ENCODE measurements around the gene SLC28A1.
"Not testable (repeated sequence)": the region's sequence is repeated elsewhere in the genome, so short reads cannot be mapped to it uniquely, and the experiment has no call there.

SLC28A1 gene

DNA sequence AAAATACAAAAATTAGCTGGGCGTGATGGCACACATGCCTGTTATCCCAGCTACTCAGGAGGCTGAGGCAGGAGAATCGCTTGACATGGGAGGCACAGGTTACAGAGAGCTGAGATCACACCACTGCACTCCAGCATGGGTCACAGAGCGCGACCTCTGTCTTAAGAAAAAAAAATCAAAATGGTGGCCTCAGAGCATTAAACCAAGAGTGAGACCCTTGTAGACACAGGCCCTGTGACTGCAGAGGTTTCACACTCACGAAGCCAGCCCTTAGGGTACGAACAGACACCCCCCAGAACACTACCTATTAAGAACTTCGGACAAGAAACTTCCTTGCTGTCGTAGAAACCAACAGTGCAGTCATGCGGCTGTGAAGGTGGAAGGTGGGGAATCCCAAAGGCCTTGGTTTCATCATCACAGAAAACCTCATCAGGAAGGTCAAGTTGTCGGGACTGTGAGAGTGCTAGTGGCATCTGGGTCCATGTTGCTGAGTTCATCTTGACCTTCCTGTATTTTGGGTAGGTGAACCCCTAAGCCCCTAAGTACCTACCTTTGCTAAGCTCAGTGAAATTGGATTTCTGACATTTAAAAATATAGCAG lies 92.4 kb downstream of the SLC28A1 start:
- no peak for DNase-seq

DNA sequence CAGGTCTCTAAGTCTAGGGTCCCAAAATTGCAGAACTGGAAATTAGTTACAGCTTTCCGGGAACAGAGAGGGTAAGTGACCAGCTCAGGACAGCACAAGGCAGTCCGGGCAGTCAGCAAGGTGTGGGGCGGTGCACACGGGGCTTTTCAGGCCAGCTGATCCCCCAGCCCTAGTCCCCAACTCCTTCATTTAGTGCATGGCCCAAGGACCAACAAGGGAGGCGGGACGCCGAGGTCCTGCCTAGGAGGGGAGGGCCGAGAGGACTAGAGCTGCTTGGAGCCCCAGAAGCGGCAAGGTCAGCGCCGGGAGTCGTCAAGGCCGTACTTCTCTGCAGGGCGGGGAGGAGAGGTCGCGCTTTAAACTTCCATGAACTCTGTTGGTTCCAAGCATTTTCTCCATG lies 95.2 kb downstream of the SLC28A1 start:
- DNase-seq = no peak

DNA sequence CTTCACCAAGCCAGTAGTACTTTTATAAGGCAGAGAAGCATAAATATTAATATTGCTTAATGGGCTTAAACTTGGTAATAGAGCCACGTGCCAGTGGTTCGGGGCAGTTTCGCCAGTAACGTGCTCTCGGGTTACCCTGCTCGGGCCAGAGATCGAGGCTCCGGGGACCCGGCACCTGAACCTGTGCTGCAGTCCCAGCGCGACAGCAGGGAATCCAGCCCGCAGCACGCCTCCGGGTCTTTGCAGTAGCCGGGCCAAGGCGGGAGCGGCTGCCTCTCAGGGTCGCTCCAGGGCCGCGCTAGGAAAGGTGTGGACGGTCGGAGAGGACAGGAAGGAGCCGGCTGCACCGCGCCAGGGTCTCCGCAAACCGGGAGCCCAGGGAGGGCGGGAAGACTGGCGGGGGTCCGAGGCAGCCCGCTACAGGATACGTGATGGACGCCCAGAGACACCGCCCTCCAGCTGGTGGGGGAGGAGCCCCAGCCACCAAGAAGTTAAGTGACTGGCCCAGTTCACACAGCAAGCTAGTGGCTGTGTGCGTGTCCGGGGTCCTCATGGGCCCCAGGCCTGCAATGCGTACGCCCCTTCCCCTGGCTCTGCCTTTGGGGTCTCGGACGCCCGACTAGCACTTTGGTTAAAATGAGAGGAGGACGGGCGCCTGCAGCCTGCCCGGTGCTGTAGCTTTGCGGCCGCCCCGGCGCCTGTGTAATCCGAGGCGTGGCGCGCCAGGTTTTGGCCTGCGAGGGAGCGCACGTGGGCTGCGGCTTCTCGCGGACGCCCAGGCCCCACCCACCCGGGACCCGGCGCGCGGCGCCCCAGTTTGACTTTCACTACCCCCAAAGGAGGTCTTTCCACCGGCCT lies 96.0 kb downstream of the SLC28A1 start:
- DNase-seq = peak; percentile 87

DNA sequence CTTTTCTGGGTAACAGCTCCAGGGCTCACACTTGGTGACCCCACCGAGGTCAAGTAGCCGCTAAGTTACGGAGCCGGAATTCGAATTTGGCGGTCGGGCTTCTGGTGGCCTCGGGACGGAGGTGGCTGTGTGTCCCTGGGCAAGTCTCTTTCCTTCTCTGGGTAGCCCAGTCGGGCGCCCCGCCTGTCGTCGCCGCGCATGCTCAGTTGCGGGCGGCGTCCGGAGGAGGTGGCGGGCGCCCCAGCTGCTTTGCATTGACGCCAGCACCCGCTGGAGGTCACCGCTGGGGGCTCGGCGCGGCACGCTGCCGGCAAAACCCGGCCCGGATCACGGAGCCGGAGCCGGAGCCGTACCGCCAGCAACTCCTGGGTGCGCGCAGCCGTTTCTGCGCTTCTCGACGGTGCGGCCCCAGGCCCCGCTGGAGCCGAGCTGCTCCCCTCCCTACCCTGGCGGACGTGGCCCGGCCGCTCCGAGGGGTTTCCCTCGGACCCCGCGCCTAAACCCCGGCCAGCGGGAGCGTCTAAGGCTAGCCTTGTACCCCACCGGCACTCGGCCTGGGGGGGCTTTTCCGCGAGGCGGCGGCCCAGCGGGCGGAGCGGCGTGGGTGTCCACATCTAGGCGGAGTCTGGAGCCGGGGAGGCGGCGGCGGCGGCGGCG lies 96.7 kb downstream of the SLC28A1 start:
- DNase-seq = peak; percentile 97

DNA sequence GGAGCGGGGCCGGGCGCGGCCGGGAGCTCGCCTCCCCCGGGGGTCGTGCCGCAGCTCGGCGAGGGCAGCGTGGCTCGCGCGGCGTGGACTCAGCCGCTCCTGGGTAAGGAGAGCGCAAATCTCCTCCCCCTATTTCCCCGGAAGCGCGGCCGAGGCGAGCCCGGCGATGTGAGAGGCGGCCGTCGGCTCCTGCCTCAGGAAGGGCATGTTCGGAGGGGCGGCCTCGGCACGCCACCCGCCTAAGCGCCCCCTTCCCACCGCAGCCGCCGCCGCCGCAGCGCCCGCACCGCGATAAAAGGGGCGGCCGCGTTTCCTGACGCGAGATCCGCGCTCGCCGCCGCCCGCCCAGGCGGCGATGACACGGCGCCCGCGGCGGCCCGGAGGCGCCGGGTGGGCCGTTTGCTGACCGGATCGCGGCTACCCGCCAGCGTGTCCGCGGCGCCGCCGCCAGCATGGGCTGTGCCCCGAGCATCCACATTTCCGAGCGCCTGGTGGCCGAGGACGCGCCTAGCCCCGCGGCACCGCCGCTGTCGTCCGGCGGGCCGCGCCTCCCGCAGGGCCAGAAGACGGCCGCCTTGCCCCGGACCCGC lies 97.3 kb downstream of the SLC28A1 start, which contains the start of gene PDE8A:
TSS of gene PDE8A (plus strand) at position 146 of the 590 bp plus-strand sequence. CDS start at position 453, 307 bp downstream.
- peak; percentile 44 for DNase-seq

DNA sequence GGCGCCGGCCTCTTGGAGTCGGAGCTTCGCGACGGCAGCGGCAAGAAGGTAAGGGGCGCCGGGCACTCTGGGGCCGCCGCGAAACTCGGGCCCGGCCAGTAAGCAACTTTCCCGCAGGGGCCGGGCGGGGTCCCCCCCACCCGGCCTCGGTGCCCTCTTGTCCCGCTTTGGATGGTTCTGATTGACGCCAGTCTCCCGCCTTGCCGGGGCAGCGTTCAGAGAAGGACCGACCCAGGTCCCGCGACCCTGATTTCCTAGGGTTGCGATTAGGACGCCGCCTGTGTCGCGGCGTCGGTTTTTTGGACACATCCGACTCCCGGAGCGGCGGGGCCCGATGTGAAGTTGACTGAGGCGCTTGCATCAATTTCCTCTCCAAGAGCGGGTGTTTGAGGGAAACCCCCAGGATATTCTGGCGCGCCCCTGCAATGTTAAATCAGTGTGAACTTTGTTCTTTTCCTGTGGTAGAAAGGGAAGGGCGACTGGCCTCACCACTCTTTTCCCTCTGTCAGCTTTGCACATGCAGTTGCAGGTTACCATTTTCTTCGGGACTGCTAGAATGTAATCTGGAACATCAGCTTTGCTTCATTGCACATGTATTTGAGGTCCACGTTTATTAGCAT lies 97.9 kb downstream of the SLC28A1 start:
- DNase-seq = peak; percentile 41

DNA sequence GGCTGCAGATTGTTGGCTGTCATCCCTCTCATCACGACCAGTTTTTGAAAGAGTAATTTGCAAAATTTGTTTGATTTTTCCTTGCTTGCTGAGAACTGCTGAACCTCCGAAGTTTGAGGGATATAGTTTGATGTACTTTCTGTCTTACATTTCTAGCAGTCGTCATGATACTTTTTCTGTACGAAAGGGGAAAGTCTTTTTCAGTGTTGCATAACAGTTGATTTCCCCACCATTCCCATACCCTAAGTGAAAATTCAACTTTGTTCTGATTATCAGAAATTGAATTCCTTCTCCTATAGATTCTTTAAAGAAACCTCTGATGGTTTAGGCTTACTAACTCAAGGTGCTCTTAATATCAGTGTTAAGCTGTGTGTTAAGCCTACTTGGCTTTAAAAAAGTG lies 98.8 kb downstream of the SLC28A1 start:
- no peak for DNase-seq

DNA sequence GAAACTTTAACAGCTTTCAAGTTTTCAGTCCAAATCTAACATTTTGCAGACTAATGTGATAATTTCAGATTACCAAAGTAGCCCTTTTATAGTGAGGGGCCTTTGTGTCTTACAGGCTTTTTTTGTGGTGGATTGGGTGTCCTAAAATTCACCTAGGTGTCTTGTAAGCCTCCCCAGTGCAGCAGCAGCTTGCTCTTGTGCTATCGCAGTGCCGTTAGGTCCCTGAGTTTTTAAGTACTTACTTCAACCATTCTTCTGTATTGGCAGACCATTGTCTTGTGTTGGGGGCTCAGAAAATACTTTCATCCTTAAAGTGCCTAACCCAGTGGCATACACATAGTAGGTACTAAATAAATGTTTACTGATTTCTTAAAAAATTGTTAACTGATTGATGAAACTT lies 99.2 kb downstream of the SLC28A1 start:
- no peak for DNase-seq

DNA sequence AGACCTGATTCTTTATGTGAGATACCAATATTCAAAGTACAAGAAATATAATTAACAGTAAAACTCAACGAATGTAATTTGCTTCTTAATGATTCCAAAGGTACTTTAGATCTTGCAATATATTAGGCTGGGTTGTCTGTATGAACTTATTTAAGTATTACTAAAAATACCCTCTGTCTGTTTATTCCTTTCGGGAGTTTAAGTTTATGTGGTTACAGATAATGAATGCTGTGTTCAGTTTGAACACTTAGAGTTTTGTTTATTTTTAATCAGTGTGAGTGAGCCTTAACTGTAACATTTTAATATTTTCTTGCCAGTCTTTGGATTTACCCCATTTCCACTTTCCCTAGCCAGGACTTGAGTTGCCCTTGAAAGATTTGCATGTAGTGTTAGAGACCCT lies 100.7 kb downstream of the SLC28A1 start:
- no peak for DNase-seq

DNA sequence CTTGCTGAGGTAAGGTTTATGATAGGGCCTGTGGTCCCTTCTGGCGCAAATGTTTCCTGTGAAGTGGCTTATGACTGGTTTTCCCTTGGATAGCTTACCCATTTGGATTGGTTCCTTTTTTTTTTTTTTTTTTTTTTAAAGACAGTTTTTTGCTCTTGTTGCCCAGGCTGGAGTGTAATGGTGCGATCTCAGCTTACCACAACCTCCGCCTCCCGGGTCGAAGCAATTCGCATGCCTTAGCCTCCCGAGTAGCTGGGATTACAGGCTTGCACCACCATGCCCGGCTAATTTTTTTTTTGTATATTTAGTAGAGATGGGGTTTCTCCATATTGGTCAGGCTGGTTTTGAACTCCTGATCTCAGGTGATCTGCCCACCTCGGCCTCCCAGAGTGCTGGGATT lies 102.9 kb downstream of the SLC28A1 start:
- DNase-seq = not testable (repeated sequence)

DNA sequence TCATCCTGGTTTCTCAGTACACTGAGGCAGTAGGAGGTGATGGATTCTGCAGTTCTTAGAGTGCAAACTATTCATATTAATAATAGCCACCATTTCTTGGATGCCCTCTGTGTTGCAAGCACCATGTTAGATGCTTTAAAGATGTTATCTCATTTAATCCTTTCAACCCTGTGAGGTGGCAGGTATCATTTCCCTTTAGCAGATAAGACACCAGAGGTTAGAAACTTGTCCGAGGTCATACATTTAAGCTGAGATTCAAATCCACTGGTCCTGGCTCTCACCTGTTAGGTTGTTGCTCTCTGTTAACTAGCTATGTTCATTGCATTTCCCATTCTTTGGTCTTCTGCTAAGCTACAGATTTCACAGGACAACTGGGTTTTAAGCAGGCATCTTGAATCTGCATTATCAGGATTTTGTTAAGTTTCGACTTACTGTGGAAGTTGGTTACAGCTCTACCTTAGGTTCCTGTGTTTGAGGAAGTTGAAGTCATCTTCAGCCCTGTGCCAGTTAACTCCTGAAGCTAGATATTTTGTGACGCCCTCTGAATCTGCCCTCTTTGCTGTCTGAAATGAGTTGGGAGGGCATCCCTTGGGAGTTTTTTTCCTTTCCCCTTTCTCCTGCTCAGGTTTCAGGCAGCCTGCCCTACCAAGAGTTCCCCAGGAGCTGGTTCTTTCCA lies 103.6 kb downstream of the SLC28A1 start:
- DNase-seq = no peak

DNA sequence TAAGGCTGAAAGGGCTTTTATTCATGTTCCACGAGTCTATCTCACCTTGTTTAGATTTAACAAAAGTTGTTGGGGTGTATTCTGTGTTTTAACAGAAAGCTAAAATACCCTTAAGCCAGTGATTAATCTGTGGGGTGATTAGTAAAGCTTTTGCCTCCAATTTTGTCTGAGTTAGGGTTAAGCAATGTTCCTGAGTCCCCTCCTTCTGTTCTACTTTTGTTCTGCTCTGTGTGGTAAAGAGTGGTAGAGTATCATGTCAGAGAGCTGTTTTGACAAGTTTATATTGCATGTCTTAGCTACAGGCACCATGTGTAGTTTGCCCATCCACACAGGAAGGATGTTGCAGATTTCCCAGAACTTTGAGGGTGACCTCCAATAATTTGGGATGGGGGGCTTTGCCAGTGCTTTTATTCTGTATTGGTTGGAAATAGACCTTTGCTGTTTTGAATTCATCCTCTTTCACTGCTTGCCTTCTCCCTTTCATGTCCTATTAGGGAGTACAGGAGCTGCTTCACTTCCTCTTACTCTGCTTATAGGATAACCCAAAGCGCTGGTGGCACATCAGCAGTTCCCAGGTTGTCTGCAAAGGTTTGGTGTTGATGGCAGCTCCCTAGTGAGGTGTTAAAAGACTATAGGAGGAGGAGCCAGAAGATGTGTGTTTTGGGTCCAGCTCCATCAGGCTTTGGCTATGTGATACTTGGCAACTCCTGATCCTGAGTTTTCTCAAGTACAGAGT lies 104.6 kb downstream of the SLC28A1 start:
- no peak for DNase-seq

DNA sequence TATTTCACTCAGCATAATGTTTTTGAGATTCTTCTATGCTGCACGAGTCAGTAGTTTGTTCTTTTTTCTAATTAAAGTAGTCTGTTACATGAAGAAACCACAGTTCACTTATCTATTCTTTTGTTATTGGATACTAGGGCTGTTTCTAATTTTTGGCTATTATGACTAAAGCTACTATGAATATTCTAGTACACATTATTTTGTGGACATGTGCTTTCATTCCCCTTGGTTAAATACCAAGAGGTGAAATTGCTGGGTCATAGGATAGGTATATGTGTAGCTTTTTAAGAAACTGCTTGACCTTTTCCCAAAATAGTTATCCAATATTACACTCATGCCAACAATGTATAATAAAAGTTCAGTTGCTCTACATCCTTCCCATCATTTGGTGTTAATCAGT lies 106.0 kb downstream of the SLC28A1 start:
- no peak for DNase-seq

DNA sequence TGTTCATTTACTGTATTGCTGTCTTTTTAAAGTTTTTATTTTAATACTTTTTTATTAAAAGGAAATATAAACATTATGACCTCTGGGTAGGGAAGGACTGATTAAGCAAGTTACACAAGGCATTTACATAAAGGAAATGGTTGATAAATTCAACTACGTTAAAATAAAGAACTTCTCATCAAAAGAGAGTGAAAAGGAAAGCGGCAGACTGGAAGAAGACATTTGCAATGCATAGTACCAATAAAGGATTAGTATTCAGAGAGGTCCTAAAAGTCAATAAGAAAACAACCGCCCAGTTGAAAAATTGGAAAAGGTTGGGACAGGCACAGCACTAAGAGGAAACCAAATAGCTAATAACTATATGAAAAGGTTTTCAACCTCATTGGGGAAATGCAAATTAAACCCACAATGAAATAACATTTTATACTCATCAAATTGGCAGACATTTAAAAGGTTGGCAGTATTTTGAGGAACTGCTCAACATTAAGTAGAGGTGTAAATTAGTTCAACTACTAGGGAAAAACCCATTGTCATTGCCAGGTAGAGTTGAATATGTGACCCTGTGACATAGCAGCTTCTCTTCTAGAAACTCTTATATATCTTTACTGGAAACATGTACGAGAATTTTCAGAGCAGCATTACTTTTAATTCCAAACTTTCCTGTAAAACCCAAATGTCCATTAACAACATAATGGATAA lies 106.7 kb downstream of the SLC28A1 start:
- DNase-seq = no peak

DNA sequence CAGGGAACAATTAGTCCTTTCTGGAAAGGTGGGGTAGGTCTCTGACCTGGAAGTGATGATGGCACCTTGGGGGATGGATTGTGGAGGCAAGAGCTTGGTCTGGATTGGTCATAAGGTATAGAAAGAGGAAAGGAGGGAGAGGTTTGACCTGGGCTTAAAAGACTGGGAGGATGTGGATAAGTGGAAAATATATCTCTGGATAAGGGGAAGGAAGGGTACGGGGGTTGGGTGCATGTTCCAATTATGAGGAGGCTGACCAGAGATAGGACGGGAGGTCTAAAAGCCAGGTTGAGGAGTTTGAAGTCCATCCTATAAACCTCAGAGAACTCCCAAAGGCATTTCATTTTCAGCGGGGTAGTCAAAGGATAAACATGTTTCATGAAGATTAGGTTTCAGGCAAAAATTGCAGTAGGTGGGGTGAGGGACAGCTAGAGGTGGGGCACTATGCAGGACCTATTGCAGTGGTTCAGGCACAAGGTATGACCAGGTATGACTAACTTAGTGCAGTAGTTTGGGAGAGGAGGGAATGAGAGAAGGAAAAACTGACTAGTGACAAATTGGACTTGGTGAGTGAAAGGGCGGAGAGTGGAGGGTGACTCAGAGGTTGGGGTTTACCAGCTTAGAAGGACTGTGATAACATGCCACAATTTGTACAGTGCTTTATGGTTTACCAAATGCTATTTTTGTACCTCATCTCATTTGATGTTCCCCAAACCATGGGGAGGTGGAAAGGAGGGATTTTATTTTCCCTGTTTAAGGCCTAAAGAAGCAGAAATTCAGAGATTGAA lies 107.9 kb downstream of the SLC28A1 start:
- DNase-seq = peak; percentile 20
